HCT116 (cell line): ENCODE measurements around the gene ZNF346.

Experiments used
- POLR2A ChIP-seq: IDR thresholded peaks from 2 replicates; pipeline ENCODE4 v1.7.0; 2011; ENCODE audit warnings: borderline replicate concordance; ENCODE audit not compliant: insufficient read depth, insufficient read length; ENCODE audit errors: extremely low read depth
- RAD21 ChIP-seq: IDR thresholded peaks from 2 replicates; pipeline ENCODE4 v1.6.1; 2012; ENCODE audit warnings: low read depth, mild to moderate bottlenecking
- TF ChIP-seq, protein P1 (sequence below), 3 experiments: fragments of 200-600 bp in 1 of 3; sonication (generic) in 1 of 3; IDR thresholded peaks in 2 of 3; conservative IDR thresholded peaks in 1 of 3; 2 replicates each; pipeline ENCODE4 v1.5.1; 2012 to 2017; ENCODE audit warnings: low read depth in 2 of 3, low read length in 2 of 3, antibody characterized with exemption in 1 of 3, borderline replicate concordance in 1 of 3, control low read depth in 1 of 3, mild to moderate bottlenecking in 1 of 3, mixed read lengths in 1 of 3, mixed run types in 1 of 3, moderate library complexity in 1 of 3; ENCODE audit not compliant: insufficient read depth in 1 of 3

DNA sequence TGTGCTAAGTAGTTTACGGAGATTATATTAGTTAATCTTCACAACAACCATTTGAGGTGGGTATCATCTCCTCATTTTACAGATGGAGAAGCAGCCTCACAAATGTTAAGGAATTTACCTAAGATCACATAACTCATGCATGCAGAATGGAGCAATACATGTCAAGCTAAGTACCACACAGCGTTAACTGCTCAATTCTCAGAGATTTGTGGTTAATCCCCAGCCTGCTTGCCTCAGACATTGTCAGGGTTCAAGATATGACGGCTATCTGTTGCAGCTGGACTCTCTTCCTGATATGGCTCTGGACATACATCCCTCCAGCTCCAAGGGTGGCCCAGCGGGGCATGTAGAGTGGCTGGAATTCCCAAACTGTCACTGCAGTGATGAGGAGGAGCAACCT is 7.3 kb upstream of the ZNF346 start:
- TF ChIP-seq, protein P1, sequence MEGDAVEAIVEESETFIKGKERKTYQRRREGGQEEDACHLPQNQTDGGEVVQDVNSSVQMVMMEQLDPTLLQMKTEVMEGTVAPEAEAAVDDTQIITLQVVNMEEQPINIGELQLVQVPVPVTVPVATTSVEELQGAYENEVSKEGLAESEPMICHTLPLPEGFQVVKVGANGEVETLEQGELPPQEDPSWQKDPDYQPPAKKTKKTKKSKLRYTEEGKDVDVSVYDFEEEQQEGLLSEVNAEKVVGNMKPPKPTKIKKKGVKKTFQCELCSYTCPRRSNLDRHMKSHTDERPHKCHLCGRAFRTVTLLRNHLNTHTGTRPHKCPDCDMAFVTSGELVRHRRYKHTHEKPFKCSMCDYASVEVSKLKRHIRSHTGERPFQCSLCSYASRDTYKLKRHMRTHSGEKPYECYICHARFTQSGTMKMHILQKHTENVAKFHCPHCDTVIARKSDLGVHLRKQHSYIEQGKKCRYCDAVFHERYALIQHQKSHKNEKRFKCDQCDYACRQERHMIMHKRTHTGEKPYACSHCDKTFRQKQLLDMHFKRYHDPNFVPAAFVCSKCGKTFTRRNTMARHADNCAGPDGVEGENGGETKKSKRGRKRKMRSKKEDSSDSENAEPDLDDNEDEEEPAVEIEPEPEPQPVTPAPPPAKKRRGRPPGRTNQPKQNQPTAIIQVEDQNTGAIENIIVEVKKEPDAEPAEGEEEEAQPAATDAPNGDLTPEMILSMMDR (IDR thresholded peaks at IDR 0.05 in 2 of 3, conservative IDR thresholded peaks at IDR 0.05 in 1 of 3; ENCODE audit: borderline replicate concordance in 1 of 3, insufficient read depth in 1 of 3, low read depth in 2 of 3, low read length in 2 of 3), result no peak
- TF ChIP-seq RAD21 (no peak), POLR2A (no peak)
